CD4-positive, alpha-beta T cell treated with Interleukin-1 beta for 1 hour (primary cell): ENCODE measurements around the gene DCTN4.
"Not testable (repeated sequence)": the region's sequence is repeated elsewhere in the genome, so short reads cannot be mapped to it uniquely, and the experiment has no call there.

ENCODE experiments used
- DNase-seq, 2 donors: peaks; one replicate each; pipeline ENCODE4 v3.0.0-alpha.2; 2020 to 2022

Gene DCTN4

GRCh38 chr5:150758531-150759333, at the start of gene DCTN4:
Gene DCTN4 (minus strand): TSS chr5:150759017. CDS start chr5:150758993, 24 bp downstream.
- DNase-seq = peak; percentile 95 to 96

- DNase-seq = no peak
These were observed 45.6 kb upstream of the DCTN4 start for GRCh38 chr5:150804388-150804787.

- DNase-seq = peak in 1 of 2 donors; percentile 61
These were observed 42.5 kb upstream of the DCTN4 start for GRCh38 chr5:150801117-150801927.

GRCh38 chr5:150797384-150797783, 38.6 kb upstream of the DCTN4 start:
- no peak for DNase-seq

GRCh38 chr5:150794927-150795326, 36.1 kb upstream of the DCTN4 start:
- no peak for DNase-seq

- not testable (repeated sequence) for DNase-seq
These were observed 34.6 kb upstream of the DCTN4 start for GRCh38 chr5:150793423-150793888.

- no peak for DNase-seq
These were observed 32.7 kb upstream of the DCTN4 start for GRCh38 chr5:150791536-150791935.

- DNase-seq = peak; percentile 47 to 51
These were observed 31.3 kb upstream of the DCTN4 start for GRCh38 chr5:150789943-150790611.

- DNase-seq = no peak
These were observed 30.6 kb upstream of the DCTN4 start for GRCh38 chr5:150789450-150789849.

- no peak for DNase-seq
These were observed 30.2 kb upstream of the DCTN4 start for GRCh38 chr5:150788977-150789376.

GRCh38 chr5:150787656-150788055, 28.8 kb upstream of the DCTN4 start:
- DNase-seq = no peak

- DNase-seq = no peak
These were observed 28.1 kb upstream of the DCTN4 start for GRCh38 chr5:150786876-150787275.

GRCh38 chr5:150785950-150786349, 27.1 kb upstream of the DCTN4 start:
- no peak for DNase-seq

GRCh38 chr5:150783422-150783928, 24.7 kb upstream of the DCTN4 start:
- peak; percentile 65 to 79 for DNase-seq

GRCh38 chr5:150782850-150783249, 24.0 kb upstream of the DCTN4 start:
- DNase-seq = no peak

GRCh38 chr5:150781706-150782614, 23.1 kb upstream of the DCTN4 start:
- no peak for DNase-seq

GRCh38 chr5:150780816-150781221, 22.0 kb upstream of the DCTN4 start:
- no peak for DNase-seq

- peak in 1 of 2 donors; percentile 26 for DNase-seq
These were observed 21.4 kb upstream of the DCTN4 start for GRCh38 chr5:150780187-150780692.

GRCh38 chr5:150779397-150780186, 20.8 kb upstream of the DCTN4 start:
- DNase-seq = no peak

- DNase-seq = peak; percentile 71 to 76
These were observed 19.9 kb upstream of the DCTN4 start, which contains the start of gene SMIM3 for GRCh38 chr5:150778517-150779396. Gene SMIM3 (plus strand): TSS chr5:150778757. CDS start chr5:150795441, 16,684 bp downstream.
